Suppressor macrophage (primary cell): ENCODE results near the gene AKAP6.

Experiments used
- DNase-seq, 4 experiments: peaks; one replicate each; pipeline ENCODE4 v3.0.0-alpha.2; 2020 to 2022

AKAP6 gene

GRCh38 chr14:32679927-32680612 lies 351.0 kb downstream of the AKAP6 start:
- DNase-seq: no peak

- no peak for DNase-seq
Observed at GRCh38 chr14:32681598-32681997, 352.5 kb downstream of the AKAP6 start.

- peak in 1 of 4 experiments; percentile 9 for DNase-seq
Observed at GRCh38 chr14:32682214-32682613, 353.1 kb downstream of the AKAP6 start.

- peak in 3 of 4 experiments; percentile 15 to 42 (median 29) for DNase-seq
Observed at GRCh38 chr14:32683679-32684078, 354.6 kb downstream of the AKAP6 start.

GRCh38 chr14:32688941-32689340 lies 359.8 kb downstream of the AKAP6 start:
- DNase-seq: no peak

GRCh38 chr14:32692441-32692840 lies 363.3 kb downstream of the AKAP6 start:
- no peak for DNase-seq

GRCh38 chr14:32693114-32693513 lies 364.0 kb downstream of the AKAP6 start:
- DNase-seq: no peak

GRCh38 chr14:32694795-32695449 lies 365.8 kb downstream of the AKAP6 start:
- DNase-seq: no peak

- DNase-seq: peak; percentile 14 to 67 (median 60)
Observed at GRCh38 chr14:32696325-32697091, 367.4 kb downstream of the AKAP6 start.

- no peak for DNase-seq
Observed at GRCh38 chr14:32697114-32697513, 368.0 kb downstream of the AKAP6 start.

- peak in 3 of 4 experiments; percentile 12 to 49 (median 41) for DNase-seq
Observed at GRCh38 chr14:32697704-32698103, 368.6 kb downstream of the AKAP6 start.

- no peak for DNase-seq
Observed at GRCh38 chr14:32698831-32699230, 369.7 kb downstream of the AKAP6 start.

- no peak for DNase-seq
Observed at GRCh38 chr14:32701475-32701874, 372.4 kb downstream of the AKAP6 start.

- DNase-seq: no peak
Observed at GRCh38 chr14:32702088-32702487, 373.0 kb downstream of the AKAP6 start.

- DNase-seq: no peak
Observed at GRCh38 chr14:32702562-32702961, 373.5 kb downstream of the AKAP6 start.

GRCh38 chr14:32703183-32703621 lies 374.1 kb downstream of the AKAP6 start:
- no peak for DNase-seq

GRCh38 chr14:32706721-32707519 lies 377.8 kb downstream of the AKAP6 start:
- peak in 2 of 4 experiments; percentile 19 to 48 for DNase-seq

- DNase-seq: no peak
Observed at GRCh38 chr14:32707742-32708500, 378.8 kb downstream of the AKAP6 start.

- DNase-seq: peak in 3 of 4 experiments; percentile 10 to 19 (median 15)
Observed at GRCh38 chr14:32709027-32709426, 379.9 kb downstream of the AKAP6 start.

- DNase-seq: no peak
Observed at GRCh38 chr14:32710231-32710671, 381.2 kb downstream of the AKAP6 start.
